ENCODE results near the gene DPYSL5. TPM values are rescaled to one million over a fixed set of nuclear protein-coding genes. Genes with fewer than 3 reads are reported as not detected.

Gene DPYSL5
- total and polyA plus RNA-seq, 2 of the 8 experiments (the other 6 are each of a cell fraction or from before 2014, with no cell fraction given), result 11.9 to 16.4 TPM

Other genes starting within 250 kb of the DPYSL5 start
- not detected in 2 replicates for gene CIB4, start 206.8 kb upstream of the DPYSL5 start, total RNA-seq (2021; fragmentation: NEBNext Ultra II Directional; extraction: Animal tissue kit (Norgen Biotek cat#: 25700))
- not detected in 2 replicates for gene CIB4, start 206.8 kb upstream of the DPYSL5 start, polyA plus RNA-seq (2011; rRNA removed)
- 0.11 and 0.30 TPM in 2 replicates for gene KCNK3, start 155.4 kb upstream of the DPYSL5 start, total RNA-seq (2021; fragmentation: NEBNext Ultra II Directional; extraction: Animal tissue kit (Norgen Biotek cat#: 25700))
- gene KCNK3, start 155.4 kb upstream of the DPYSL5 start, polyA plus RNA-seq (2011; rRNA removed), result 0.29 and 0.33 TPM in 2 replicates
- gene SLC35F6, start 83.8 kb upstream of the DPYSL5 start, total RNA-seq (2021; fragmentation: NEBNext Ultra II Directional; extraction: Animal tissue kit (Norgen Biotek cat#: 25700)), result 11.2 and 11.6 TPM in 2 replicates
- gene SLC35F6, start 83.8 kb upstream of the DPYSL5 start, polyA plus RNA-seq (2011; rRNA removed), result 12.9 and 13.5 TPM in 2 replicates
- gene CENPA, start 62.1 kb upstream of the DPYSL5 start, total RNA-seq (2021; fragmentation: NEBNext Ultra II Directional; extraction: Animal tissue kit (Norgen Biotek cat#: 25700)), result 28.5 and 30.9 TPM in 2 replicates
- 17.6 and 19.4 TPM in 2 replicates for gene CENPA, start 62.1 kb upstream of the DPYSL5 start, polyA plus RNA-seq (2011; rRNA removed)
- gene MAPRE3, start 122.5 kb downstream of the DPYSL5 start, total RNA-seq (2021; fragmentation: NEBNext Ultra II Directional; extraction: Animal tissue kit (Norgen Biotek cat#: 25700)), result 6.6 and 7.5 TPM in 2 replicates
- gene MAPRE3, start 122.5 kb downstream of the DPYSL5 start, polyA plus RNA-seq (2011; rRNA removed), result 4.9 and 8.9 TPM in 2 replicates
- 49.7 and 52.7 TPM in 2 replicates for gene TMEM214, start 184.8 kb downstream of the DPYSL5 start, total RNA-seq (2021; fragmentation: NEBNext Ultra II Directional; extraction: Animal tissue kit (Norgen Biotek cat#: 25700))
- gene TMEM214, start 184.8 kb downstream of the DPYSL5 start, polyA plus RNA-seq (2011; rRNA removed), result 71.0 and 100 TPM in 2 replicates
- gene AGBL5, start 203.5 kb downstream of the DPYSL5 start, total RNA-seq (2021; fragmentation: NEBNext Ultra II Directional; extraction: Animal tissue kit (Norgen Biotek cat#: 25700)), result 45.4 and 51.0 TPM in 2 replicates
- gene AGBL5, start 203.5 kb downstream of the DPYSL5 start, polyA plus RNA-seq (2011; rRNA removed), result 62.0 and 82.0 TPM in 2 replicates
- gene OST4, start 223.5 kb downstream of the DPYSL5 start, total RNA-seq (2021; fragmentation: NEBNext Ultra II Directional; extraction: Animal tissue kit (Norgen Biotek cat#: 25700)), result 212 and 225 TPM in 2 replicates
- gene OST4, start 223.5 kb downstream of the DPYSL5 start, polyA plus RNA-seq (2011; rRNA removed), result 865 and 906 TPM in 2 replicates
- gene EMILIN1, start 230.5 kb downstream of the DPYSL5 start, total RNA-seq (2021; fragmentation: NEBNext Ultra II Directional; extraction: Animal tissue kit (Norgen Biotek cat#: 25700)), result 2.9 and 3.0 TPM in 2 replicates
- gene EMILIN1, start 230.5 kb downstream of the DPYSL5 start, polyA plus RNA-seq (2011; rRNA removed), result 1.9 and 3.1 TPM in 2 replicates
- gene KHK, start 238.6 kb downstream of the DPYSL5 start, total RNA-seq (2021; fragmentation: NEBNext Ultra II Directional; extraction: Animal tissue kit (Norgen Biotek cat#: 25700)), result 17.7 and 20.5 TPM in 2 replicates
- 11.0 and 14.5 TPM in 2 replicates for gene KHK, start 238.6 kb downstream of the DPYSL5 start, polyA plus RNA-seq (2011; rRNA removed)